ENCODE measurements around the gene HIGD2A.
"Not testable (repeated sequence)": the region's sequence is repeated elsewhere in the genome, so short reads cannot be mapped to it uniquely, and the experiment has no call there.

HIGD2A gene

GRCh38 chr5:176394096-176394495 lies 5.5 kb downstream of the HIGD2A start:
- DNase-seq (ENCODE audit: low read depth in 2 of 3, low spot score in 2 of 3) = no peak

DNA sequence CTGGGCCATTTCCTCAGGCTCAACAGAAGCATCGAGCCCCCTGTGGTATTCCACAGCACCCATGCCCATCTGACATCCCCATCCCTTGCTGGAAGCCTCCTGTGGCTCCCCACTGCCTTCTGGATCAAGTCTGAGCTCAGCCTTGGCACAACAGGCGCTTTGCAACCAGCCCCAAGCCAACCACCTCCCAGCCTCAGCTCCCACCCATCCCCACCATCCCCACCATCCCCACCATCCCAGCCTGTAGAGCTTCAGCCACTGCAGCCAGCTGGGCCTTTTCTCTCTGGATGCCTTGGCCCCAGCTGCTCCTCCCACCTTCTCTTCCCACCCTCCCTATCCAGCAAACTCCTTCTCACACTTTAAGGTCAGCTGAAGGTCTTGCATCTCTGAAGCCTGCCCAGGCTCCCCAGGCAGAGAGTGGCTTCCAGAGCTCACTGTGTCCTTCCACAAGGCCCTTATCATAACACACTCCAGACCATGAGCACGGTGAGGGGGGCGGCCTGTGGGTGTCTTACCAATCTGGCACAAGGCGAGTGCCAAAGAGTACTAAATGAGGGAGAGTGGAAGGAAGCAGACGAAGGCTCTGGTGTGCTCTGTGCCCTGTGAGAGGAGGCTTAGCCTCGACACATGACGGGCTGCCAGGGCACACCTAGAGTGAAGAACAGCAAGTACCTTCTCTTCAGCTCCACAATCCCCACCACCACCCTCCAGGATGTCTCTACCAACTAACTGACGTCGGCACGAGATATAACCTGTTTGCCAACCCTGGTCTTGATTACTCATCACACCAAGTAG lies 6.5 kb downstream of the HIGD2A start:
- DNase-seq (ENCODE audit: low read depth in 2 of 3, low spot score in 2 of 3) = no peak

- no peak for DNase-seq (ENCODE audit: low read depth in 2 of 3, low spot score in 2 of 3)
Observed at GRCh38 chr5:176396330-176396729, 7.8 kb downstream of the HIGD2A start.

DNA sequence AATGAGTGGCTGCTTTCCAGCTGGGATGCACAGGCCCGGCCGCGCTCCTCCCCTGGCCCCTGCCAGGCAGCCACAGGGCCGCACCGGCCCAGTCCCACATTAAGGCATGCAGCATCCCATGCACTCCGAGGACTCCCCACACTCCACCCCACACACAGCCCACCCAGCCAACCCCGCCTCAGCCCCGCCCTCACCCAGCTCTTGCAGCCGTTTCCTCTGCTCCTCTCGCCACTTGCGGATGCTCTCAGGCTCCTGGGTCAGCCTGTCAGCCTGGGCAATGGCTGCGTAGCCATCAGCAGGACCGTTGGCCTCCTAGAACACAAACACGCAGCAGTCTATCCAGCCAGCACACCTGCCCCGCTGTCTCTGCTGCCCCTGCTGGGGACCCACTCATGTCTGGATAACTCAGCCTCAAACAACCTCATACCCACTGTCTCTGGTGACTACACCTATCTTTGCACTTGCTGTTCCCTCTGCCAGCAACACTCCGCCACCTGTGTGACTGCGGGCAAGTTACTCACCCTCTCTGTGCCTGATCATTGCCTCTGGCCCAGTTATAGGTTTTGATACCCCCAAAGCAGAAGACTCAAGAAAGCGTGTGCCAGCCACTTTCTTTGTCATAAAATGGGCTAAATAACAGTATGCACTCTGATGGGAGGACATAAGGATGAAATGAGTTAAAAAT lies 9.3 kb downstream of the HIGD2A start:
- DNase-seq (ENCODE audit: low read depth in 2 of 3, low spot score in 2 of 3) = no peak

DNA sequence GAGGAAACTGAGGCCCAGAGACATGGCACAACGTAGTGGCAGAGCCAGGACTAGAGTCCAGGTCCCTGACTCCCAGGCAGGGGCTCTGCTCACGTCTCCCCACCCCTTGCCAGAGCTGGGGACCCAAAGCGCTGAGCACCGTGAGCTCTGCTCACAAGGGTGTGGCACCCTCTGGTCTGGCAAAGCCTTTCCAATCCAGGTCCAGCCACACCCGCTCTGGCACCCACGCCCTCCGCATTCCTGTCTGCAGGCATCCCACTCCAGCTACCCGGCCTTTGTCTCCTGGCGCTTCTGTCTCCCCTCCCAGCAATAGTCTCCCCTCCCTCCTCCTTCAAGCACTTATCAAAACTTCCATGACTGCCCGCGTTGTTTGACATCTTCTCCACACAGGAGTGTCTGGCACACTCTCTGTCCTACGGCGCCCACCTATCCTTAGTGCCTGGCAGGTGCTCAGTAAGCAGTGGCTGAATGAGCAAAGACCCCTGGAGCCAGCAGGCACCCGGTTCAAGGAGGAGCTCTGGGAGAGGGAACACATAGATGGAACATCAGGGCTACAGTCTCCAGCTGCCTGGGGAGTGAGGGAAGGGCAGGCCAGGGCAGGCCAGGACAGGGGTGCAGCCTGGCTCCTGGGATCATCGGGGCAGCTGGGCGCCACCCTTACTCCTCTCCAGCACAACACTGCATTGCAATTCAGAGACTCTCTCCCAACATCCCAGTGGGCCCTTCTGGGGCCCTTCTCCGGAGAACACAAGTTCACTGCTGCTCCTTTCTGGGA lies 12.0 kb downstream of the HIGD2A start:
- DNase-seq (ENCODE audit: low read depth in 2 of 3, low spot score in 2 of 3) = no peak

- DNase-seq (ENCODE audit: low read depth in 2 of 3, low spot score in 2 of 3) = no peak
Observed at GRCh38 chr5:176401281-176402205, 13.0 kb downstream of the HIGD2A start.

- DNase-seq (ENCODE audit: low read depth in 2 of 3, low spot score in 2 of 3) = no peak
Observed at GRCh38 chr5:176405656-176406435, 17.3 kb downstream of the HIGD2A start.

GRCh38 chr5:176406436-176407052 lies 18.0 kb downstream of the HIGD2A start:
- no peak for DNase-seq (ENCODE audit: low read depth in 2 of 3, low spot score in 2 of 3)

DNA sequence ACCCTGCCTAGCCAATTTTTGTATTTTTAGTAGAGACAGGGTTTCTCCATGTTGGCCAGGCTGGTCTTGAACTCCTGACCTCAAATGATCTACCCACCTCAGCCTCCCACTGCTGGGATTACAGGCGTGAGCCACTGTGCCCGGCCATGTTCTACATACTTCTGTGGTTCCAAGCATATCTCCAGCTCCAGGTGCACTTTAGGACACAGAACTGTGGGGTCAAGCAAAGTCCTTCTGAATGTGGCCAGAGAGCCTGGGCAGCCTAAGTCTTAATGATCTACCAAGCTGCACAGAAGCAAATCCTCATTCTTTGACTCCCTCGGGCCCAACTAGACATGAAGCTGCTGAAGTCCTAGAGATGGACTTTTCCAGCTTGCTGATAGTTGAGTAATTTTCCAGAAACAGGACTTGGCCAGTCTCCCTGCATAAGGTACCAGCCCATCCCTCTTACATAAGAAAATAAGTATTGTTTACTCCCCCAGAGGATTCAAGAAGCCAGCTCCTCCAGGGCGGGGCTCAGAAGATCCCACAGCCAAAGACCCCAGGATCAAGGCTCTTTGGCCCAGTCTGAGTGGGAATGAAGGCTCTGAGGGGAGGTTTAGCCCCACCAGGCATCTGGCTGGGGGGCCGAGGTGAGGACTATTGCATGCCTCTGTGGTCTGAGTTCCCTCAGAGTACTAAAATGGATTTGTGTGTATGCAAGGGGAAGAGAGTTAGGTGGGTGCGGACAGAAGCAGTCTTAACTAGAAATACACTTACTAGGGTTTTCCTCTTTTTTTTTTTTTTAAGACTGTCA lies 19.1 kb downstream of the HIGD2A start:
- DNase-seq (ENCODE audit: low read depth in 2 of 3, low spot score in 2 of 3) = no peak

GRCh38 chr5:176408252-176408573 lies 19.7 kb downstream of the HIGD2A start:
- not testable (repeated sequence) for DNase-seq (ENCODE audit: low read depth in 2 of 3, low spot score in 2 of 3)

DNA sequence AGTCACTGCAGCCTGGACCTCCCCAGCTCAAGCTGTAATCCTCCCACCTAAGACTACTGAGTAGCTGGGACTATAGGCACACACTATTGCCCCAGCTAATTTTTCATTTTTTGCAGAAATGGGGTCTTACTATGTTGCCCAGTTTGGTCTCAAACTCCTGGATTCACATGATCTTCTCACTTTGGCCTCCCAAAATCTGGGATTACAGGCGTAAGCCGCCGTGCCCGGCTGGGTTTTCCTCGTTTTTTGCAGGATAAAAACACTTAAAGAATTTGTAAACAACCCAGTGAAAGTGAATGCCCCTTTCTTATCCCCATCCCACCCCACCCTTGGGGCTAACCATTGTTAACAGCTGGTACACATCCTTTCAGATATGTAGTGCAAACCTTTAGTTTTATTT lies 20.0 kb downstream of the HIGD2A start:
- DNase-seq (ENCODE audit: low read depth in 2 of 3, low spot score in 2 of 3) = no peak

- no peak for DNase-seq (ENCODE audit: low read depth in 2 of 3, low spot score in 2 of 3)
Observed at GRCh38 chr5:176409765-176410164, 21.2 kb downstream of the HIGD2A start.

GRCh38 chr5:176410486-176411180 lies 22.1 kb downstream of the HIGD2A start:
- DNase-seq (ENCODE audit: low read depth in 2 of 3, low spot score in 2 of 3) = no peak

- DNase-seq (ENCODE audit: low read depth in 2 of 3, low spot score in 2 of 3) = no peak
Observed at GRCh38 chr5:176412517-176413254, 24.1 kb downstream of the HIGD2A start.

- DNase-seq (ENCODE audit: low read depth in 2 of 3, low spot score in 2 of 3) = no peak
Observed at GRCh38 chr5:176413255-176413565, 24.7 kb downstream of the HIGD2A start.

- no peak for DNase-seq (ENCODE audit: low read depth in 2 of 3, low spot score in 2 of 3)
Observed at GRCh38 chr5:176413709-176414191, 25.2 kb downstream of the HIGD2A start.

DNA sequence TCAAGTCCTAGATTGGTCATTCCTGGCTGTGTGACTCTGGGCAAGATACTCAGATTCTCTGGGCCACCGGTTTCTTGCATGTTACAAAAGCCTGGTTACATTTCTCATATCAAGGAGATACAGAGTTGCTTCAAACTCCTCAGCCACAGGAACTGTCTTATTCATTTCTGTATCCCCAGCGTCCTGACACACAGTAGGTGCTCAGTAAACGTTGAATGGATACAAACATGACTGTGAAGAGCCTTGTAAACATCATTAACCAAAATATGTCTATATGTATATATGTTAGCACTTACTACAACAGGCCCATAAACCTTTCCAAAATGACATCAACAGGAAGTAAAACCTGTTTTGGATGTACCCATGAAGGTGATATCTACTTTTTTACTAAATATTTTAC lies 26.2 kb downstream of the HIGD2A start:
- no peak for DNase-seq (ENCODE audit: low read depth in 2 of 3, low spot score in 2 of 3)

Measured in activated CD8-positive, alpha-beta memory T cell treated with anti-CD3 and anti-CD28 coated beads for 48 hours (primary cell).